Measurements from ENCODE around the gene ANO10. TPM values are rescaled to one million over a fixed set of nuclear protein-coding genes. Genes with fewer than 3 reads are reported as not detected.

Gene ANO10
- total RNA-seq, 1 donor from 2014 or later: 32.0 TPM

- Mint-ChIP-seq H3K4me3 (no peak overlapping the region), H3K36me3 (ENCODE audit: low read depth) (peaks cover 3% of the 10 kb centered on the region), H3K27me3 (ENCODE audit: low read depth) (no peaks in the 10 kb centered on the region), H3K9me3 (no peaks in the 10 kb centered on the region), H3K27ac (ENCODE audit: unreplicated experiment) (no peak overlapping the region), H3K4me1 (no peaks in the 10 kb centered on the region)
- TF ChIP-seq CTCF (conservative IDR thresholded peaks at IDR 0.05): no peak
- no peak for DNase-seq (ENCODE audit: low read depth, low spot score)
Observed at GRCh38 chr3:43364926-43365325, 256.9 kb downstream of the ANO10 start.

- H3K4me1 Mint-ChIP-seq: no peaks in the 10 kb centered on the region
- H3K36me3 Mint-ChIP-seq (ENCODE audit: low read depth): peaks cover 3% of the 10 kb centered on the region
- H3K27ac Mint-ChIP-seq (ENCODE audit: unreplicated experiment): no peak overlapping the region
- no peaks in the 10 kb centered on the region for H3K9me3 Mint-ChIP-seq
- DNase-seq (ENCODE audit: low read depth, low spot score): no peak
- no peaks in the 10 kb centered on the region for H3K27me3 Mint-ChIP-seq (ENCODE audit: low read depth)
- no peak overlapping the region for H3K4me3 Mint-ChIP-seq
- no peak for TF ChIP-seq CTCF (conservative IDR thresholded peaks at IDR 0.05)
Observed at GRCh38 chr3:43364494-43364893, 257.3 kb downstream of the ANO10 start.

DNA sequence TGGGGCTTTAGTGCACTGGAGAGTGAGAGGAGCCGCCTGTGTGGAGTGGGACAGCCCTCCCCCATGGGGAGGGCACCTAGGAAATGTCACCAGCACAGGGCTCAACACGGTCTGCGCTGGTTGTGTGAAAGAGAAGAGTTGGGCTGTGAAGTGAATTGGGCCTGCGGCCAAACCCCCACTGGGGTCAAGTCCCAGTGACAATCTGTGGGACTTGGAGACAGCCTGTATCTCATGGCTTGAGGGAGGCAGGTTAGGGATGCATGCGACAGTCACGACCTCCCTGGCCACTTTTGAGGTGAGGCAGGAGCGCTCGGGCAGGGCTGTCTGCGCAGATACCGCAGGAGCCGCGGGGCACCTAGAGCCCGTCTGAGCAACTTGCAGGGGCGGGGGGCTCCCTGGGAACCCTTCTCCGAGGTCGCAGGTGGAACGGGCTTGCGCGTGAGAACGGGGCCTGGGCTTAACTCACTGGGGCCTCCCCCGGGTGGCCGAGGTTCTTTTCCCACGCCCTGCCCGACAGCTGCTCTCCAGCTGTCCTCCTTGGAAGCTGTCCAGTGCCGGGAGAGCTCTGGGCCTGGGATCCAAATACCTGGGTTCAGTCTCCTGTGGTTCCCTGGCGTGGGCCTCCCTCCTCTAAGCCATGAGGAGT, 258.1 kb downstream of the ANO10 start:
- H3K9me3 Mint-ChIP-seq: no peaks in the 10 kb centered on the region
- peak overlapping the region; percentile 27 for H3K27ac Mint-ChIP-seq (ENCODE audit: unreplicated experiment)
- no peaks in the 10 kb centered on the region for H3K27me3 Mint-ChIP-seq (ENCODE audit: low read depth)
- TF ChIP-seq CTCF (conservative IDR thresholded peaks at IDR 0.05): no peak
- DNase-seq (ENCODE audit: low read depth, low spot score): no peak
- H3K4me3 Mint-ChIP-seq: no peak overlapping the region
- no peaks in the 10 kb centered on the region for H3K4me1 Mint-ChIP-seq
- peaks cover 3% of the 10 kb centered on the region for H3K36me3 Mint-ChIP-seq (ENCODE audit: low read depth)

DNA sequence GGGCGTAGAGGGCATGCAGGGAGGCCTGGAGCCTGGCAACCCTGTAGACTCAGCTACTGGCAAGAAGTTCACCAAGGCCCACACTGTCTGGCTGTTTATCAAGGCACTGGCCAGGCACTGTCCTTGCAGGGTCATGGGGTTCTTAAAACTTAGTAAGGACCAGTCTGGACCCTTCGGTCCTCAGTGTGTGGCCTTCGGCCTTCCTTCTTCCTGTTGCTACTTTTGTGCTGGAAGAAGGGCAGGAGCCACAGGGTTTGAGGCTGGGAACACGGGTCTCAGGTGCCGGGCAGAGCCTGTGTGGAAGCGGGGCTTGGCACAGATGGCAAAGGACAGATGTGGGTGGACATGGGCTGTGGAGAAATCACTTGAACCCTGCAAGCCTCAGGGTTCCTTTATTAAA, 258.9 kb downstream of the ANO10 start:
- Mint-ChIP-seq H3K27me3 (ENCODE audit: low read depth) (no peaks in the 10 kb centered on the region), H3K27ac (ENCODE audit: unreplicated experiment) (no peak overlapping the region), H3K4me3 (no peak overlapping the region), H3K36me3 (ENCODE audit: low read depth) (peaks cover 5% of the 10 kb centered on the region), H3K9me3 (no peaks in the 10 kb centered on the region), H3K4me1 (no peaks in the 10 kb centered on the region)
- no peak for TF ChIP-seq CTCF (conservative IDR thresholded peaks at IDR 0.05)
- DNase-seq (ENCODE audit: low read depth, low spot score): no peak

GRCh38 chr3:43362183-43362582, 259.6 kb downstream of the ANO10 start:
- DNase-seq (ENCODE audit: low read depth, low spot score): no peak
- no peak overlapping the region for H3K4me3 Mint-ChIP-seq
- no peaks in the 10 kb centered on the region for H3K27me3 Mint-ChIP-seq (ENCODE audit: low read depth)
- H3K4me1 Mint-ChIP-seq: no peaks in the 10 kb centered on the region
- peaks cover 5% of the 10 kb centered on the region for H3K36me3 Mint-ChIP-seq (ENCODE audit: low read depth)
- H3K27ac Mint-ChIP-seq (ENCODE audit: unreplicated experiment): no peak overlapping the region
- H3K9me3 Mint-ChIP-seq: no peaks in the 10 kb centered on the region
- TF ChIP-seq CTCF (conservative IDR thresholded peaks at IDR 0.05): no peak
